IMR-90 (cell line): ENCODE measurements around the gene WNT3. TPM values are rescaled to one million over a fixed set of nuclear protein-coding genes. Genes with fewer than 3 reads are reported as not detected.

Experiments used
- ATAC-seq: fragments of 200-7000 bp; cut with Tn5 transposase; 2 replicates; pipeline ENCODE4 v1.9.1; 2020; ENCODE audit warnings: low read depth, mild to moderate bottlenecking, moderate library complexity
- BruUV-seq: library from RNA; stranded (reverse); fragments of 400-500 nt; replicated peaks from 2 replicates; lab custom pipeline; 2021; lab: Mats Ljungman, UMichigan
- CTCF ChIA-PET: fragments of 300-600 bp; formaldehyde crosslinking; extraction: SDS; loops from one replicate; lab custom pipeline; 2021; ENCODE audit warnings: antibody characterized with exemption; lab: Yijun Ruan, JAX
- POLR2A ChIA-PET: fragments of 300-600 bp; sonication (Branson Sonifier 250); formaldehyde crosslinking; loops from one replicate; lab custom pipeline; 2022; ENCODE audit warnings: antibody characterized with exemption; ENCODE audit not compliant: unreplicated experiment; lab: Charles Lee
- DNase-seq: peaks from one replicate; pipeline ENCODE4 v3.0.0; 2013
- H2AFZ ChIP-seq: replicated peaks from 2 replicates; pipeline ENCODE3; 2013; ENCODE audit warnings: low read length, mild to moderate bottlenecking; ENCODE audit not compliant: poor library complexity
- H2AK5ac ChIP-seq: 2 replicates; pipeline ENCODE4 v1.6.1; 2013; ENCODE audit warnings: low read depth, low read length, inconsistent platforms
- H2AK9ac ChIP-seq: replicated peaks from 2 replicates; pipeline ENCODE3; 2013; ENCODE audit warnings: mild to moderate bottlenecking, low read depth, low read length, moderate library complexity; ENCODE audit not compliant: poor library complexity
- H2BK120ac ChIP-seq: 2 replicates; pipeline ENCODE4 v1.6.1; 2013; ENCODE audit warnings: low read depth, low read length, inconsistent platforms
- H2BK15ac ChIP-seq: 3 replicates; pipeline ENCODE4 v1.6.1; 2013; ENCODE audit warnings: low read depth, low read length, inconsistent platforms
- H2BK20ac ChIP-seq: 2 replicates; pipeline ENCODE4 v1.6.1; 2013; ENCODE audit warnings: low read depth, mild to moderate bottlenecking, inconsistent platforms, low read length, moderate library complexity
- H2BK5ac ChIP-seq: 2 replicates; pipeline ENCODE4 v1.6.1; 2013; ENCODE audit warnings: mild to moderate bottlenecking, low read depth, low read length, inconsistent platforms; ENCODE audit not compliant: poor library complexity, severe bottlenecking
- H3K14ac ChIP-seq: replicated peaks from 2 replicates; pipeline ENCODE4 v1.6.1; 2013; ENCODE audit warnings: low read depth, low read length, inconsistent platforms
- H3K18ac ChIP-seq: 2 replicates; pipeline ENCODE4 v1.6.1; 2013; ENCODE audit warnings: low read depth, low read length, control low read depth
- H3K23ac ChIP-seq: 2 replicates; pipeline ENCODE4 v1.6.1; 2013; ENCODE audit warnings: low read depth, low read length, inconsistent platforms
- H3K27ac ChIP-seq: 2 replicates; pipeline ENCODE4 v1.5.1; 2013; ENCODE audit warnings: mild to moderate bottlenecking, control low read depth, low read length; ENCODE audit not compliant: insufficient read depth
- H3K27me3 ChIP-seq: 2 replicates; pipeline ENCODE4 v1.6.1; 2013; ENCODE audit warnings: low read length; ENCODE audit not compliant: control insufficient read depth, insufficient read depth
- H3K36me3 ChIP-seq: 2 replicates; pipeline ENCODE4 v1.6.1; 2013; ENCODE audit warnings: low read length, mixed read lengths; ENCODE audit not compliant: control insufficient read depth, insufficient read depth
- H3K4ac ChIP-seq: 2 replicates; pipeline ENCODE4 v1.6.1; 2013; ENCODE audit warnings: low read depth, low read length, inconsistent platforms
- H3K4me1 ChIP-seq: 2 replicates; pipeline ENCODE4 v1.6.1; 2013; ENCODE audit warnings: low read length, mixed read lengths; ENCODE audit not compliant: control insufficient read depth, insufficient read depth
- H3K4me2 ChIP-seq: 2 replicates; pipeline ENCODE4 v1.6.1; 2013; ENCODE audit warnings: low read depth, mild to moderate bottlenecking, control low read depth, low read length, moderate library complexity
- H3K4me3 ChIP-seq: 2 replicates; pipeline ENCODE4 v1.5.1; 2013; ENCODE audit warnings: low read depth, mild to moderate bottlenecking, control low read depth, low read length, moderate library complexity; ENCODE audit not compliant: insufficient read depth
- H3K56ac ChIP-seq: 2 replicates; pipeline ENCODE4 v1.6.1; 2013; ENCODE audit warnings: low read length, inconsistent platforms; ENCODE audit not compliant: insufficient read depth; ENCODE audit errors: extremely low read depth
- H3K79me1 ChIP-seq, 2 experiments: 2 replicates each; pipeline ENCODE4 v1.6.1; 2013; ENCODE audit warnings: low read length in 2 of 2, inconsistent platforms in 1 of 2, low read depth in 1 of 2
- H3K9ac ChIP-seq: 2 replicates; pipeline ENCODE4 v1.6.1; 2013; ENCODE audit warnings: low read depth, low read length, control low read depth
- H3K9me1 ChIP-seq: 2 replicates; pipeline ENCODE4 v1.6.1; 2013; ENCODE audit warnings: low read length, inconsistent platforms; ENCODE audit not compliant: insufficient read depth
- H3K9me3 ChIP-seq: 2 replicates; pipeline ENCODE4 v1.6.1; 2013; ENCODE audit warnings: low read length; ENCODE audit not compliant: control insufficient read depth, insufficient read depth
- H4K20me1 ChIP-seq: 2 replicates; pipeline ENCODE4 v1.6.1; 2013; ENCODE audit warnings: low read length, inconsistent platforms; ENCODE audit not compliant: insufficient read depth
- H4K5ac ChIP-seq: 2 replicates; pipeline ENCODE4 v1.6.1; 2013; ENCODE audit warnings: mild to moderate bottlenecking, low read depth, low read length, control low read depth
- H4K8ac ChIP-seq, 2 experiments: 2 replicates each; pipeline ENCODE4 v1.6.1; 2013; ENCODE audit warnings: low read depth in 2 of 2, low read length in 2 of 2, control low read depth in 1 of 2, inconsistent platforms in 1 of 2
- H4K91ac ChIP-seq: 2 replicates; pipeline ENCODE4 v1.6.1; 2013; ENCODE audit warnings: low read depth, low read length, inconsistent platforms; ENCODE audit not compliant: insufficient read depth
- CEBPB ChIP-seq: IDR thresholded peaks from 2 replicates; pipeline ENCODE4 v1.6.1; 2012; ENCODE audit warnings: low read depth, low read length, improper control_type of control experiment
- MAFK ChIP-seq: IDR thresholded peaks from 2 replicates; pipeline ENCODE4 v1.6.1; 2012; ENCODE audit warnings: low read depth, low read length, improper control_type of control experiment
- POLR2A ChIP-seq: IDR thresholded peaks from 2 replicates; pipeline ENCODE4 v1.6.1; 2012; ENCODE audit warnings: mild to moderate bottlenecking, low read depth, low read length
- WGBS, 2 experiments: methylation state at CpG; one replicate each; pipeline versions ENCODE4 v1.1.5 to v1.1.7; 2013; ENCODE audit warnings: missing lambda C conversion rate in 2 of 2; ENCODE audit not compliant: insufficient read length in 1 of 2; ENCODE audit errors: extremely low coverage in 2 of 2; 5-methylcytosine and 5-hydroxymethylcytosine counted together
- dilution Hi-C: fragments of 300-500 bp; cut with HindIII; formaldehyde crosslinking; loops from one replicate; pipeline ENCODE4 v1.14.3; 2018; ENCODE audit warnings: low sequenced_read_pairs; ENCODE audit not compliant: unreplicated experiment
- in situ Hi-C: fragments of 300-500 bp; cut with MboI; formaldehyde crosslinking; loops from 3 replicates; pipeline ENCODE4 v1.14.3; 2019; ENCODE audit warnings: low sequenced_read_pairs, inconsistent platforms, mixed read lengths
- intact Hi-C: fragments of 100-400 bp; cut with micrococcal nuclease; formaldehyde crosslinking; loops from 2 replicates; pipeline ENCODE4 v1.10.0; 2022
- polyA plus RNA-seq, 3 experiments: library from polyadenylated mRNA; depleted of rRNA; stranded (reverse); fragments of >200 nt; gene quantifications; 2 replicates each; pipeline ENCODE4 v1.2.3, GENCODE V29; 2012; ENCODE audit warnings: low replicate concordance in 1 of 3
- total RNA-seq: library from RNA; depleted of rRNA; stranded (reverse); fragments of >200 nt; gene quantifications from 2 replicates; pipeline ENCODE4 v1.2.3, GENCODE V29; 2012

The WNT3 gene
- total and polyA plus RNA-seq, 2 of the 4 experiments (the other 2 are of a cell fraction): 0.72 to 1.0 TPM

GRCh38 chr17:46772475-46773220 is 45.8 kb downstream of the WNT3 start (continued):
- TF ChIP-seq CEBPB: no peak
- no peak for TF ChIP-seq MAFK

- intact Hi-C loops: loop anchor here (5.0 kb wide), 1 partner anchor 45 kb away; the partner anchor contains the start of gene WNT3
- H3K18ac ChIP-seq: no peak overlapping the region
- no peak overlapping the region; the same call in 1 of the 2 replicates for H3K56ac ChIP-seq
- no peak overlapping the region for H3K23ac ChIP-seq
- peak overlapping the region; percentile 55; the same call in 1 of the 2 replicates for H4K91ac ChIP-seq
- no peaks in the 10 kb centered on the region for H4K20me1 ChIP-seq
- H2BK20ac ChIP-seq: no peak overlapping the region
- H2BK5ac ChIP-seq: no peak overlapping the region
- H2AK9ac ChIP-seq: peak overlapping the region; percentile 82
- WGBS, 2 experiments: 16% methylated on average over 23 of the region's 135 CpGs; no CpG with 5 or more reads in 1 of the 2 experiments
- no peak for TF ChIP-seq MAFK
- peak; percentile 28; the same call in 1 of the 2 replicates for TF ChIP-seq POLR2A
- peak overlapping the region; percentile 12 for H2BK120ac ChIP-seq
- no peaks in the 10 kb centered on the region; the same call in none of the 2 replicates for H3K4me1 ChIP-seq
- H4K8ac ChIP-seq: peak overlapping the region; percentile 1 to 75; a peak in 2 of 4 replicates
- H3K14ac ChIP-seq: no peak overlapping the region
- no peaks in the 10 kb centered on the region for H3K27me3 ChIP-seq
- DNase-seq (no peak), ATAC-seq (peak; percentile 67)
- peak overlapping the region; percentile 51 for H3K4me2 ChIP-seq
- H3K9me3 ChIP-seq: no peaks in the 10 kb centered on the region
- H3K27ac ChIP-seq: no peak overlapping the region; the same call in 1 of the 2 replicates
- peaks cover 7% of the 10 kb centered on the region for H3K9me1 ChIP-seq
- dilution Hi-C loops: no loop called here
- in situ Hi-C loops: no loop called here
- peak overlapping the region; percentile 57 for H3K4me3 ChIP-seq
- H3K9ac ChIP-seq: peak overlapping the region; percentile 54
- peak overlapping the region; percentile 94 for H2AFZ ChIP-seq
- H4K5ac ChIP-seq: peak overlapping the region; percentile 43; the same call in 1 of the 2 replicates
- ChIA-PET POLR2A (no interaction called here), CTCF (no interaction called here)
- 0 out of 3 replicates have a peak overlapping the region, but pooled peaks have one; percentile 26 for H2BK15ac ChIP-seq
- H2AK5ac ChIP-seq: no peak overlapping the region
- no TSS peak for BruUV-seq
- H3K79me1 ChIP-seq: 0 out of 4 replicates have a peak, but pooled peaks cover 0 to 5% of the 10 kb centered on the region in 2 experiments
- H3K4ac ChIP-seq: peak overlapping the region; percentile 64
- no peaks in the 10 kb centered on the region for H3K36me3 ChIP-seq
These were observed 46.7 kb downstream of the WNT3 start for GRCh38 chr17:46771561-46772474.
